HL-60 (cell line): Measurements from ENCODE around the gene TTC1.

Experiments used
- POLR2AphosphoS5 ChIP-seq: IDR thresholded peaks from 2 replicates; pipeline ENCODE4 v1.6.1; 2012; ENCODE audit warnings: low read depth
- TF ChIP-seq, protein P1 (sequence below): IDR thresholded peaks from one replicate; pipeline ENCODE4 v1.5.1; 2011; ENCODE audit warnings: low read length, control low read depth, inconsistent platforms; ENCODE audit not compliant: insufficient read depth
- TF ChIP-seq, protein P2 (sequence below): IDR thresholded peaks from 2 replicates; pipeline ENCODE4 v1.6.1; 2012; ENCODE audit warnings: low read depth; ENCODE audit not compliant: insufficient replicate concordance

GRCh38 chr5:160088805-160089204 lies 79.9 kb downstream of the TTC1 start:
- TF ChIP-seq, protein P1, sequence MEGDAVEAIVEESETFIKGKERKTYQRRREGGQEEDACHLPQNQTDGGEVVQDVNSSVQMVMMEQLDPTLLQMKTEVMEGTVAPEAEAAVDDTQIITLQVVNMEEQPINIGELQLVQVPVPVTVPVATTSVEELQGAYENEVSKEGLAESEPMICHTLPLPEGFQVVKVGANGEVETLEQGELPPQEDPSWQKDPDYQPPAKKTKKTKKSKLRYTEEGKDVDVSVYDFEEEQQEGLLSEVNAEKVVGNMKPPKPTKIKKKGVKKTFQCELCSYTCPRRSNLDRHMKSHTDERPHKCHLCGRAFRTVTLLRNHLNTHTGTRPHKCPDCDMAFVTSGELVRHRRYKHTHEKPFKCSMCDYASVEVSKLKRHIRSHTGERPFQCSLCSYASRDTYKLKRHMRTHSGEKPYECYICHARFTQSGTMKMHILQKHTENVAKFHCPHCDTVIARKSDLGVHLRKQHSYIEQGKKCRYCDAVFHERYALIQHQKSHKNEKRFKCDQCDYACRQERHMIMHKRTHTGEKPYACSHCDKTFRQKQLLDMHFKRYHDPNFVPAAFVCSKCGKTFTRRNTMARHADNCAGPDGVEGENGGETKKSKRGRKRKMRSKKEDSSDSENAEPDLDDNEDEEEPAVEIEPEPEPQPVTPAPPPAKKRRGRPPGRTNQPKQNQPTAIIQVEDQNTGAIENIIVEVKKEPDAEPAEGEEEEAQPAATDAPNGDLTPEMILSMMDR, result no peak
- TF ChIP-seq POLR2AphosphoS5, result no peak
- TF ChIP-seq, protein P2, sequence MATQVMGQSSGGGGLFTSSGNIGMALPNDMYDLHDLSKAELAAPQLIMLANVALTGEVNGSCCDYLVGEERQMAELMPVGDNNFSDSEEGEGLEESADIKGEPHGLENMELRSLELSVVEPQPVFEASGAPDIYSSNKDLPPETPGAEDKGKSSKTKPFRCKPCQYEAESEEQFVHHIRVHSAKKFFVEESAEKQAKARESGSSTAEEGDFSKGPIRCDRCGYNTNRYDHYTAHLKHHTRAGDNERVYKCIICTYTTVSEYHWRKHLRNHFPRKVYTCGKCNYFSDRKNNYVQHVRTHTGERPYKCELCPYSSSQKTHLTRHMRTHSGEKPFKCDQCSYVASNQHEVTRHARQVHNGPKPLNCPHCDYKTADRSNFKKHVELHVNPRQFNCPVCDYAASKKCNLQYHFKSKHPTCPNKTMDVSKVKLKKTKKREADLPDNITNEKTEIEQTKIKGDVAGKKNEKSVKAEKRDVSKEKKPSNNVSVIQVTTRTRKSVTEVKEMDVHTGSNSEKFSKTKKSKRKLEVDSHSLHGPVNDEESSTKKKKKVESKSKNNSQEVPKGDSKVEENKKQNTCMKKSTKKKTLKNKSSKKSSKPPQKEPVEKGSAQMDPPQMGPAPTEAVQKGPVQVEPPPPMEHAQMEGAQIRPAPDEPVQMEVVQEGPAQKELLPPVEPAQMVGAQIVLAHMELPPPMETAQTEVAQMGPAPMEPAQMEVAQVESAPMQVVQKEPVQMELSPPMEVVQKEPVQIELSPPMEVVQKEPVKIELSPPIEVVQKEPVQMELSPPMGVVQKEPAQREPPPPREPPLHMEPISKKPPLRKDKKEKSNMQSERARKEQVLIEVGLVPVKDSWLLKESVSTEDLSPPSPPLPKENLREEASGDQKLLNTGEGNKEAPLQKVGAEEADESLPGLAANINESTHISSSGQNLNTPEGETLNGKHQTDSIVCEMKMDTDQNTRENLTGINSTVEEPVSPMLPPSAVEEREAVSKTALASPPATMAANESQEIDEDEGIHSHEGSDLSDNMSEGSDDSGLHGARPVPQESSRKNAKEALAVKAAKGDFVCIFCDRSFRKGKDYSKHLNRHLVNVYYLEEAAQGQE, result no peak
